ENCODE measurements around the gene HIC1. TPM values are rescaled to one million over a fixed set of nuclear protein-coding genes. Genes with fewer than 3 reads are reported as not detected.

Gene HIC1
- total RNA-seq, 1 donor from 2014 or later, result 20.8 TPM

DNA sequence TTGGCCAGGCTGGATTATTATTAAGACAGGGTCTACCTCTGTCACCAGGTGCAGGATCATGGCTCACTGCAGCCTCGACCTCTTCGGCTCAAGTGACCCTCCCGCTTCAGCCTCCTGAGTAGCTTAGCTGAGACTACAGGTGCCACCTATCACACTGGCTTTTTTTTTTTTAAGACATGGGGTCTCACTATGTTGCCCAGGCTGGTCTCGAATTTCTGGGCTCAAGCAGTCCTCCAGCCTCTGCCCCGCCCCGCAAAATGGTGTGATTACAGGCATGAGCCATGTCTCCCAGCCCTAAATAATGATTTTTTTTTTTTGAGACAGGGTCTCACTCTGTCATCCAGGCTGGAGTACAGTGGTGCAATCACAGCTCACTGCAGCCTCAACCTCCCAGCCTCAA is 7.3 kb upstream of the HIC1 start:
- no peak for DNase-seq (ENCODE audit: low spot score)

DNA sequence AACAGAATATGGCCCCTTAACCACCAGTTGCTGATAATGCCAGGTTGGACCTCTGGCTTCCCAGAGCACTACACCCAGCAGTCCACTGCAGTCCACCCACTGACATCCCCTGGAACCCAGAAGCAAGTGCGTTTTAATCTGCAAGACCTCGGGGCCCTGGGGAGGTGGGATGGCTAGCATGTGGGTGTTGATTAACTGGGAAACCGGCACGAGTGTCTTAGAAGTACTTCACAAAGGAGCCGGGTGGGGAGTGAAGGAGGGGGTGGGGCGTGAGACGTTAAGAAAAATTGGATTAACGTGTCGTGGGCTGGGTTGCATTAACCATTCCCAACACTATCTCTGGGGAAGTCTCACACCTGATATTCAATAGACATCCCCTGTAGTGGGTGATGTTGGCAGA is 6.1 kb upstream of the HIC1 start:
- no peak for DNase-seq (ENCODE audit: low spot score)

DNA sequence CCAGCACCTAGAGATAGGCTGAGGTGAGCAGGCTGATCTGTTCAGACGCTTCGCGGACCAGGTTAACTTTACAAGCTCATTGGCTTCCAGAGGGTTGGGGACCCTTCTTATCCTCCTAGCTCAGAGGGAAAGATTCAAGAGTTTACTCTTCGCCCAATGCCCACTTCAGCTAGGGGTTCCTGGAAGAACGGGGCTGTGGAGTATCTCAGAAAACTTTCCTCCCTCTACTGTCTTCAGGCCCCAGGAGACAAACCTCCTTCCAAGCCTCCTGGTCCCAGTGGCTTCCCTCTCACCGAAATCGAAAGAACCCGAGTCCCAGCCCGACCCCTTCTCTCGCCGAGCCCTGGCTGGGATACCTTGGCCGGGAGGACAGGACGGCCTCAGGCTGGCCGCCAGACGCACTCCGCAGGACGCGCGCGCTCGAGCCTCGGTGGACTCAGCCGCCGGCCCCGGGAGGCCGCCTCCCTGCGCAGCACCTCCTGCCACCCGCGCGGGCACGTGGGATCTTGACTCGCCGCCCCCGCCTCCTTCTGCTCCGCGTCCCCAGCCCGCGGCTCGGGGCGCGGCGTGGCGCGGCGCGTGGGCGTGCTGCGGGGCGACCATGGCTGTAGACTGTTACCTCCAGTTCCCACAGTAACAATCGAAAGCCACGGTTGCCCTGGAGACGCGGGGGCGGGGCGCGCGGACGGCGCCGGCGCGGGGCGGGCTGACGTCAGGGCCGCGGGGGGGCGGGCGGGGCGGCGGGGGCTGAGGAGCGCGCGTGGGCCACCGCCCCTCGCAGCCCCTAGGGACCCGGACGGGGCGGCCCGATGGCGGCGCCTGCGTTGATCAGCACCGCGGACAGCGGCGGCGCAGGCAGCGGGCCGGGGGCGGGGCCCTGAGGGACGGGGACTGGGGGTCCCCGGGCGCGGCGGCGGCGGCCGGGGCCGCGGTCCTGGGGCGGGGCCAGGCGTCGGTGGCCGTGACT is 5.3 kb upstream of the HIC1 start:
- peak; percentile 88 for DNase-seq (ENCODE audit: low spot score)

DNA sequence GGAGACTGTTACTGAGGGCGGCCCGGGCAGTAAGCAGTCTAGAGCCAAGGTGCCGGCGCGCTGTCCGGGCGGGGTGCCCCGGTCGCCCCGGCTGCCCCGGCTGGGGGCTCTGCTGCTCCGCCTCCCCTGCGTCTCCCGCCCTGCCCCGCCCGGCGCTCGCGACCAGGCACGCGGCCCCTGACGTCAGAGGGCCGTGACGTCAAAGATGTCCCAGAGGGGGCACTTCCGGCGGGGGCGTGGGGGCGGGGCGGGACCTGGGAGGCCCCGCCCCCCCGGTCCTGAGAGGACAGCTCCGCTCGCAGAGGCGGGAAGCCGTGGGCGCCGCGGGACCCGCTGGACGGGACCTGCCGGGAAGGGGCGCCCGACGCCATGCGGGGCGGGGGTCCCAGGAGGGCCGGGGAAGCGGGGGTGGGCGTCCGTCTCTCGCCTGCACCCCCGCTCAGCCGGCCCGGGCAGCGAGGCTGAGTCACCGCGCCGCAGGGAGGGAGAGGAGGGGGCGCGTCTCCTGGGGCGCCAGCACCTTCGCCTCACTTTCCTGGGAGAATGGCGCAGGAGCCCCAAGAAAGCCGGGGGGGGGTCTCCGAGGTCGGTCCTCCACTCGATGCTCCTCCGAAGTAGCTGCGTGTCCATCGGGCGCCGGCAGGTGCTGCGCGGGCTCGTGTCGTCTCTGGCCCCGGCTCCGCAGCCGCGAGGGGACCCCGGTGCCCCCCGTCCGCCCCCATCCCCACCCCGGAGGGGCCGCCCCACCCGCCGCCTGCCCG is 4.4 kb upstream of the HIC1 start:
- DNase-seq (ENCODE audit: low spot score), result peak; percentile 63

DNA sequence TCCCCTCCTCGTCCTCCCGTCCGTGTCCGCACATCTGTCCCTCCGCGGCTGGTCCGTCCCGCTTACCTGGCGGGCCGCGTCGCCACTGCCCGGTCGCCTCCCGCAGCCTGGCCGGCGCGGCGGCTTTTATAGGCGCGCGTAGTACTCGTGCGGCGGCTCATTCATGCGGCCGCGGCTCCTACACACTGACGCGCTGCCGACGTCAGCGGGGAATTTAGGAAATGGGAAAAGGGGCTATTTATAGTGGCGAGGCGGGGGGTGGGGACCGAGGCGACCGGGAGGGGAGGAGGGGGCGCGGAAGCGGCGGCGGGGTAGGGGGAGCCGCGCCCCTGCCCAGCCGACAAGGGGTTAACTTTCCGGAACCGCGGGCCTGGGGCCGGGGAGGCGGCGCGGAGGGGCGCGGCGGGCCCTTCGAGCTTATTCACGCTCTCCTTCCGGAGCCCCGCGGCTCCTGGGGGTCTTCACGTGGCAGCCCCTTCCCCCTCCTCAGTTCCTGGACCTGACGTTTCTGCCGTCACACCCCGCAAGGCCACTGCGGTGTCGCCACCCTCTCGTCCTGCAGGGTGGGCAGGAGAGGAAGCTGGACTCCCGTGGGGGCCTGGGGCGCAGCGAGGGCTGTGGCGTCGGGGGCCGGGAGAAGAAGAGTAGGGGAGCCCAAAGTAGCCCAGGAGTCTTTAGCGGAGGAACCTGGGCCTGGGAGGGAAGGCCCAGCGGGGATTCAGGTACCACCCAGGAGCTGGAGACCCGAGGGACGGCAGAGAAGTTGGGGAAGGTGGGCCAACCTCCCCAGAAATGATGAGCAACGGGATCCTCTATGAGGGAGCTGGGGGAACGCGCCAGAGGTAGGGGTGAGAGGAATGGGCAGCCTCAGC is 3.6 kb upstream of the HIC1 start:
- DNase-seq (ENCODE audit: low spot score), result no peak

DNA sequence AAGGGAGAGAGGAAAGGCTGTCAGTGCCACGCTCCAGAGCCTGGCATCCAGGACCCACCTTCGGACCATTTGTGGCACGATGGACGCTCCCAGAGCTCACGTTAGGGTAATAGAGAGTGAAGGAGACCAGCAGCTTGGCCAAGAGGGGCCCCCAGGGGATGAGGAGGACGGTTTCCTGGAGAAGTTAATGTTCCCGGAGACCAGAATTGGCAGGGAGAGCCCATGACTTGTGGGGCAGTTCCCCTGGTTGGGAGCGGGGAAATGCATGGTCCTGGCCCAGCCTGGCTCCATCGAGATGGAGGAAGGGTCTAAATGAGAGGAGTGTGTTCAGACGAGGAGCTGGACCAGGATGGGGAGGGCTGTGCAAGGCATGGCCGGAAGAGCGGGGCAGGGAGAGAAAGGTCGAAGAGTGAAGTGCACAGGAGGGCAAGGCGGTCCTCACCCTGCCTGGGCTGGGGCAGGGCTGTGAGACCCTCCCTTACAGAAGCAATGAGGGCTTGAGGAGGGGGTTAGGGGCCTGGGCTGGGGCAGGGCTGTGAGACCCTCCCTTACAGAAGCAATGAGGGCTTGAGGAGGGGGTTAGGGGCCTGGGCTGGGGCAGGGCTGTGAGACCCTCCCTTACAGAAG is 2.9 kb upstream of the HIC1 start:
- no peak for DNase-seq (ENCODE audit: low spot score)

DNA sequence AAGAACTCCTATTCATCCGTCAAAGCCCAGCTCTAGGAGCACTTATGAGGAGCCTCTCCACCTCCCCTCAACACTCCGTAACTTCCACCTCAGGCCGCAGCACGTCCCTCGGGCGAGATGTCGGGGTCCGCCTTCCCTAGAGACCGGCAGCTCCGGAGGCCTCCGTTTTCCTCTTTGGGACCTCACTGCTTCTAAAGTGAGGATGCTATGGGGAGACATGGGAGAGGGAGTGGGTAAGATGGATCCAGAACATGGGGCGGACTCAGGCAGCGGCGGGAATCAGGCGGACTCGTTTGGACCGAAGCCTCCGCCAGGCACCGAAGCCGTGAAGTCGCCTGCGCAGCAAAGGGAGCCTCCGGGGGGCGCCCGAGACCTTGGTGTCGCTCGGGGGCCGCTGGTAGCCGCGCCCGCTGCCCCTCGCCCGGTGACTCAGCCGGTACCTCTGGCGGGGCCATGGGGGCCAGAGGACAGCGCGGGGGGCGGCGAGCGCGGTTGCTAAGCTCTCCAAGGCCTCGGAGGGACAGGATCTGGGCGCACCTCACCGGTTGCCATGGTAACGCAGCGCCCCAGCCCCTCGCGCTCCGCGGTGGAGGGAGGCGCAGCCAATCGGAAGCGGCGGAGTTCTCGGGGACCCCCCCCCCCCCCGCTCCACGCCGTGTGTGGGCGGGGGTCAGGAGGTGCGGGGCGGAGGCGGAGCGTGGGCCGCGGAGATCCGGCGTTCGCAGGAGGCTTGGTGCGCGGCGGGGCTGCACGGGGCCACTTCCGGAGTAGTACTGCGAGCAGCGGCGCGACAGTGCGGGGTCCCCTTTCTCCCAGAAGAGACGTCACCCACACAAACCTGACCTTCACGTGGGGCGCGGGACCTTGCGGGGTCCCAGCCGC is 1.3 kb upstream of the HIC1 start:
- DNase-seq (ENCODE audit: low spot score), result peak; percentile 73

DNA sequence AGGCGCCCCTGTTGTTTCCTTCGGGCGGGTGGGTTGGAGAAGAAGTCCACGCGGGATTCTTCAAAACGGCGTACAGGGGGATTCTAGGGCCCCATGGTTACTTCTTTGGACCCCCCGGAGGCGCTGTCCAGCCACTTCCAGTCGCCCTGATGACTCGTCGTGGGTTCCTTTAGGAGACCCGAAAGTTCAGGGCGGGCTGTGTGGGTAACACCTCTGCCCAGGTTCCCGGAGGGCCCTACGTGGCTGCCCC is 716 bp upstream of the HIC1 start:
- DNase-seq (ENCODE audit: low spot score), result no peak

DNA sequence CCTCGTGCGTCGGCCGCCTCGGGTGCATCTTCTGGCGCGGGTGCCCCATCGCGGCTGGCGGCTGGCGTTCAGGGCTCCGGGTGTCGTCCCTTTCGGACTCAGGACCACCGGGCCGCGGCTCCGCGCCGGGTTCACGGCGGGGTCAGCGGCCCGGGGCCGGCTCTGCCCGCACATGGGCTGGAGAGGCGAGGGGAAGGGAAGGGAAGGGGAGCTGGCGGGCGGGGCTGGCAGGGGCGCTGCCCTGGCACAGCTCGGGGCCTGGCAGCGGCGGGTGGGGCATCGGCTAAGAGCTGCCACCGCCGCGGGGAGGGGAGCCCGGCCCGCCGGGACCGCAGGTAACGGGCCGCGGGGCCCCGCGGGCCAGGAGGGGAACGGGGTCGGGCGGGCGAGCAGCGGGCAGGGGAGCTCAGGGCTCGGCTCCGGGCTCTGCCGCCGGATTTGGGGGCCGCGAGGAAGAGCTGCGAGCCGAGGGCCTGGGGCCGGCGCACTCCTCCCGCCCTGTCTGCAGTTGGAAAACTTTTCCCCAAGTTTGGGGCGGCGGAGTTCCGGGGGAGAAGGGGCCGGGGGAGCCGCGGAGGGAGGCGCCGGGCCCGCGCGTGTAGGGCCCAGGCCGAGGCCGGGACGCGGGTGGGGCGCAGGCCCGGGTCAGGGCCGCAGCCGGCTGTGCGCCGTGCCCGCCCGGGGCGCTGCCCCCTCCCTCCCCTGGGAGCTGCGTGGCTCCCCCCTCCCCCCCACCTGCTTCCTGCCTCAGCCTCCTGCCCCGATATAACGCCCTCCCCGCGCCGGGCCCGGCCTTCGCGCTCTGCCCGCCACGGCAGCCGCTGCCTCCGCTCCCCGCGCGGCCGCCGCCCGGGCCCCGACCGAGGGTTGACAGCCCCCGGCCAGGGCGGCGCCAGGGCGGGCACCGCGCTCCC is 646 bp downstream of the HIC1 start:
- no peak for DNase-seq (ENCODE audit: low spot score)

DNA sequence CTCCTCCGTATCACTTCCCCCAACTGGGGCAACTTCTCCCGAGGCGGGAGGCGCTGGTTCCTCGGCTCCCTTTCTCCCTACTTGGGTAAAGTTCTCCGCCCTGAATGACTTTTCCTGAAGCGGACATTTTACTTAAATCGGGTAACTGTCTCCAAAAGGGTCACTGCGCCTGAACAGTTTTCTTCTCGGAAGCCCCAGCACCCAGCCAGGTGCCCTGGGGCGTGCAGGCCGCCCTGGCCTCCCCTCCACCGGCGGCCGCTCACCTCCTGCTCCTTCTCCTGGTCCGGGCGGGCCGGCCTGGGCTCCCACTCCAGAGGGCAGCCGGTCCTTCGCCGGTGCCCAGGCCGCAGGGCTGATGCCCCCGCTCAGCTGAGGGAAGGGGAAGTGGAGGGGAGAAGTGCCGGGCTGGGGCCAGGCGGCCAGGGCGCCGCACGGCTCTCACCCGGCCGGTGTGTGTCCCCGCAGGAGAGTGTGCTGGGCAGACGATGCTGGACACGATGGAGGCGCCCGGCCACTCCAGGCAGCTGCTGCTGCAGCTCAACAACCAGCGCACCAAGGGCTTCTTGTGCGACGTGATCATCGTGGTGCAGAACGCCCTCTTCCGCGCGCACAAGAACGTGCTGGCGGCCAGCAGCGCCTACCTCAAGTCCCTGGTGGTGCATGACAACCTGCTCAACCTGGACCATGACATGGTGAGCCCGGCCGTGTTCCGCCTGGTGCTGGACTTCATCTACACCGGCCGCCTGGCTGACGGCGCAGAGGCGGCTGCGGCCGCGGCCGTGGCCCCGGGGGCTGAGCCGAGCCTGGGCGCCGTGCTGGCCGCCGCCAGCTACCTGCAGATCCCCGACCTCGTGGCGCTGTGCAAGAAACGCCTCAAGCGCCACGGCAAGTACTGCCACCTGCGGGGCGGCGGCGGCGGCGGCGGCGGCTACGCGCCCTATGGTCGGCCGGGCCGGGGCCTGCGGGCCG is 1.6 kb downstream of the HIC1 start:
- DNase-seq (ENCODE audit: low spot score), result no peak

DNA sequence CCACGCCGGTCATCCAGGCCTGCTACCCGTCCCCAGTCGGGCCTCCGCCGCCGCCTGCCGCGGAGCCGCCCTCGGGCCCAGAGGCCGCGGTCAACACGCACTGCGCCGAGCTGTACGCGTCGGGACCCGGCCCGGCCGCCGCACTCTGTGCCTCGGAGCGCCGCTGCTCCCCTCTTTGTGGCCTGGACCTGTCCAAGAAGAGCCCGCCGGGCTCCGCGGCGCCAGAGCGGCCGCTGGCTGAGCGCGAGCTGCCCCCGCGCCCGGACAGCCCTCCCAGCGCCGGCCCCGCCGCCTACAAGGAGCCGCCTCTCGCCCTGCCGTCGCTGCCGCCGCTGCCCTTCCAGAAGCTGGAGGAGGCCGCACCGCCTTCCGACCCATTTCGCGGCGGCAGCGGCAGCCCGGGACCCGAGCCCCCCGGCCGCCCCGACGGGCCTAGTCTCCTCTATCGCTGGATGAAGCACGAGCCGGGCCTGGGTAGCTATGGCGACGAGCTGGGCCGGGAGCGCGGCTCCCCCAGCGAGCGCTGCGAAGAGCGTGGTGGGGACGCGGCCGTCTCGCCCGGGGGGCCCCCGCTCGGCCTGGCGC is 2.4 kb downstream of the HIC1 start:
- DNase-seq (ENCODE audit: low spot score), result no peak

DNA sequence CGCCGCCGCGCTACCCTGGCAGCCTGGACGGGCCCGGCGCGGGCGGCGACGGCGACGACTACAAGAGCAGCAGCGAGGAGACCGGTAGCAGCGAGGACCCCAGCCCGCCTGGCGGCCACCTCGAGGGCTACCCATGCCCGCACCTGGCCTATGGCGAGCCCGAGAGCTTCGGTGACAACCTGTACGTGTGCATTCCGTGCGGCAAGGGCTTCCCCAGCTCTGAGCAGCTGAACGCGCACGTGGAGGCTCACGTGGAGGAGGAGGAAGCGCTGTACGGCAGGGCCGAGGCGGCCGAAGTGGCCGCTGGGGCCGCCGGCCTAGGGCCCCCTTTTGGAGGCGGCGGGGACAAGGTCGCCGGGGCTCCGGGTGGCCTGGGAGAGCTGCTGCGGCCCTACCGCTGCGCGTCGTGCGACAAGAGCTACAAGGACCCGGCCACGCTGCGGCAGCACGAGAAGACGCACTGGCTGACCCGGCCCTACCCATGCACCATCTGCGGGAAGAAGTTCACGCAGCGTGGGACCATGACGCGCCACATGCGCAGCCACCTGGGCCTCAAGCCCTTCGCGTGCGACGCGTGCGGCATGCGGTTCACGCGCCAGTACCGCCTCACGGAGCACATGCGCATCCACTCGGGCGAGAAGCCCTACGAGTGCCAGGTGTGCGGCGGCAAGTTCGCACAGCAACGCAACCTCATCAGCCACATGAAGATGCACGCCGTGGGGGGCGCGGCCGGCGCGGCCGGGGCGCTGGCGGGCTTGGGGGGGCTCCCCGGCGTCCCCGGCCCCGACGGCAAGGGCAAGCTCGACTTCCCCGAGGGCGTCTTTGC is 3.1 kb downstream of the HIC1 start:
- DNase-seq (ENCODE audit: low spot score), result no peak

DNA sequence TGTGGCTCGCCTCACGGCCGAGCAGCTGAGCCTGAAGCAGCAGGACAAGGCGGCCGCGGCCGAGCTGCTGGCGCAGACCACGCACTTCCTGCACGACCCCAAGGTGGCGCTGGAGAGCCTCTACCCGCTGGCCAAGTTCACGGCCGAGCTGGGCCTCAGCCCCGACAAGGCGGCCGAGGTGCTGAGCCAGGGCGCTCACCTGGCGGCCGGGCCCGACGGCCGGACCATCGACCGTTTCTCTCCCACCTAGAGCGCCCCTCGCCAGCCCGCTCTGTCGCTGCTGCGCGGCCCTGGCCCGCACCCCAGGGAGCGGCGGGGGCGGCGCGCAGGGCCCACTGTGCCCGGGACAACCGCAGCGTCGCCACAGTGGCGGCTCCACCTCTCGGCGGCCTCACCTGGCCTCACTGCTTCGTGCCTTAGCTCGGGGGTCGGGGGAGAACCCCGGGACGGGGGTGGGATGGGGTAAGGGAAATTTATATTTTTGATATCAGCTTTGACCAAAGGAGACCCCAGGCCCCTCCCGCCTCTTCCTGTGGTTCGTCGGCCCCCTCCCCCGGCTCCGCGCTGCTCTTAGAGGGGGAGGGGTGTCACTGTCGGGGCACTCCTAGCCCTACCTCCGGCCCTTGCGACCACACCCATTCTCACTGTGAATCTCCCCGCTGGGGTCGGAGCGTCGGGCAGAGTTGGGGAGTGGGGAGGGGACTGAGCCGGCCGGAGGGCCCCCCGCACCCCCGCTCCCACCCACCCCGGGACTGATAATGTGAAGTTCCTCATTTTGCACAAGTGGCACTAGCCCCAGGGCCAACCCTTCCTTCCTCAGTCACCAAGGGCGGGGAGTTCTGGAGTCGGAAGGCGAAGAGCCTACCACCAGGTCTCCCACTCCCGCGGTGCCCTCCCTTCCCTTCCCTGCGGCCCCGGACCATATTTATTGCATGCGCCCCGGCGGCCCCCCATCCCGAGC is 4.0 kb downstream of the HIC1 start:
- DNase-seq (ENCODE audit: low spot score), result peak; percentile 81

DNA sequence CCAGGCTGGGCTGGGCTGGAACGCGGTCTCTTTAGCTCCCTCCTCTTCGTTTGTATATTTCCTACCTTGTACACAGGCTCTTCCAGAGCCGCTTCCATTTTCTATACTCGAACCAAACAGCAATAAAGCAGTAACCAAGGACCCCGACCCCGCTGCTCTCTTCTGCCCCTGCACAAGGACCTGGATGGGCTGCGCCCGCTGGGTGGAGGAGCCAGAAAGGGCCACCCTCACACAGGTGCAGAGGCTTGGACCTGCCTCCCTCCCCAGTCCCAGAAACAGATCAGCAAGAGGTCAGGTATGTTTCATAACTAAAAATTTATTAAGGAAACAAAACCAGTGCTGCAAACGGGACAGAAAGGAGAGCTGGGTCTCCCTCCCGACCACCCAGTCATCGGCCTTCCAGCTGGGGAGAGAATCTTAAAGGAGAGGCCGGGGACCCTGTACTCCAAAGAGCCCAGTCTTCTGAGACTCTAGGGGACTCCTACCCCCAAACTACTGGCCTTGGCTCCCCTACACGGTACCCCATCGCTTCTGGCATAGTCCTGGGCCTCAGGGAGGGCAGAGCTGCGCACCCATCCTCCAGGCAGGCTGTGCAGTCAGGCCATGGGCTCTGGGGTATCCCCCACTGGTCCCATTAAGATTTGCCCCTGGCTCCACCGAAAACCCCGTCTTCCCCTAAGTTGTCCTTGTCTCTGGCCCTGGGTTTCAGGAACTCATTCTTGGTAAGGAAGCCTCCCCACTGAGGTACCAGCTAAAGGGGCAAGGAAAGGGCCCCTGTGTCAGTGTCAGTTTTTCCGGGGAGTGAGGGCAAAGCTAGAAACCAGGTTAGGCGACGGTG is 4.9 kb downstream of the HIC1 start:
- DNase-seq (ENCODE audit: low spot score), result no peak

DNA sequence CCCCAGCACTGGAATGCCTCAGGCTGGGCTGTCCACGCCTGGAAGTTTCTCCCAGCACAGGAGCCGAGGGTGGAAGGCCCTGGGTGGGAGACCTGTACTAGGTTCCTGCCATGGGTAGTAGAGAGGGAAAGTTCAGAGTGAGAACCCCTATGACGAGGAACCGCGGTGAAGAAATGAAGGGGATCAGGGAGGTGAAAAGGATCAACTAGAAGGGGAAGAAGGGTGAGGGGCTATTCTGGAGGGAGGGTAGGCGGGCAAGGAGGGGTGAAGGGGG is 5.4 kb downstream of the HIC1 start:
- no peak for DNase-seq (ENCODE audit: low spot score)
